Effector memory CD4-positive, alpha-beta T cell (primary cell): ENCODE results near the gene SMCO2.

ENCODE experiments used
- DNase-seq, 3 donors: peaks; one replicate each; pipeline ENCODE4 v3.0.0-alpha.2; 2020
- H3K27ac ChIP-seq: 2 replicates; pipeline ENCODE4 v1.7.0; 2013; ENCODE audit warnings: mild to moderate bottlenecking, low read length, moderate library complexity; ENCODE audit not compliant: insufficient read depth, poor library complexity, severe bottlenecking
- H3K27me3 ChIP-seq: replicated peaks from 2 replicates; pipeline ENCODE4 v1.7.0; 2013; ENCODE audit warnings: mild to moderate bottlenecking, low read length; ENCODE audit not compliant: insufficient read depth, control insufficient read depth, poor library complexity, severe bottlenecking
- H3K36me3 ChIP-seq: 2 replicates; pipeline ENCODE4 v1.7.0; 2013; ENCODE audit warnings: mild to moderate bottlenecking, low read length, moderate library complexity; ENCODE audit not compliant: control insufficient read depth, insufficient read depth
- H3K4me1 ChIP-seq: 2 replicates; pipeline ENCODE4 v1.7.0; 2013; ENCODE audit warnings: low read length, mild to moderate bottlenecking; ENCODE audit not compliant: control insufficient read depth, insufficient read depth, poor library complexity, severe bottlenecking
- H3K4me3 ChIP-seq: 2 replicates; pipeline ENCODE4 v1.7.0; 2013; ENCODE audit warnings: low read length, low read depth, mild to moderate bottlenecking; ENCODE audit not compliant: insufficient read depth, poor library complexity, severe bottlenecking
- H3K9me3 ChIP-seq: 2 replicates; pipeline ENCODE4 v1.7.0; 2013; ENCODE audit warnings: mild to moderate bottlenecking, low read length, moderate library complexity; ENCODE audit not compliant: control insufficient read depth

Gene SMCO2

DNA sequence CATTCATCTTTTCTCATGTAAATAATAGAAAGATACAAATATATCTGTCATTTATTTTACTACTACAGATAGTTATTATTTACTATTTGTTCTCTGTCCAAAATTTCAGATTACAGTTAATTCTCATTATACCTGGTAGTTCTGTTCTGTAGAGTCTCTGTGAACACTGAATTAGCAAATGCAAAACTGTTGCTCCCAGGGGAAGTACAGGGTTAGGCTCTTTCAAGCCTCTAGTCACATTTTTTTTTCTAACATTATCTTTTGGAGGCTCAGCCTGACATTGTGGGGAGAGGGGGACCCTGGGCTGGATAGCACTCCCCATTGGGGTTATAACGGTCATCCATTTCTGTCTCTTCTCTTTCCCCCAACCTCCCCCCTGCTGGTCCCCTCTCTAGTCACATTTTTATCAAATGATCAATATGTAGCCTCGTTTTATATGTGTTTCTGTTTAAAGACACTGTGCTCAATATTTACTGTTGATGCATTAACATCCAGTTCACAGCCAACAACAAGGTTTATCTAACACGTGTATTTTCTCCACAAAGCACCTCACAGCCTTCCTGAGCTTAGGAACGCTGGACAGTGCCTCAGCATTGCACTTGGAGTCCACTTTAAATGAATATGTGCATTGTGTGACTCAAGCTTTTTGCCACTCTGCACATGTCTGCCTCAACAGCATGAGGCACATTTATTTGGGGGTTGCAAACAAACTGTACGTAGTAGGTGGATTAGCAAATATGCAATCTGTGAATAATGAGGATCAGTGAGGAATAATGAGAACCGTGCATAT is 4.7 kb downstream of the SMCO2 start:
- Histone ChIP-seq H3K4me3 (no peak overlapping the region), H3K27me3 (no peaks in the 10 kb centered on the region), H3K36me3 (no peaks in the 10 kb centered on the region), H3K4me1 (no peaks in the 10 kb centered on the region), H3K9me3 (no peaks in the 10 kb centered on the region), H3K27ac (no peak overlapping the region)
- no peak for DNase-seq

DNA sequence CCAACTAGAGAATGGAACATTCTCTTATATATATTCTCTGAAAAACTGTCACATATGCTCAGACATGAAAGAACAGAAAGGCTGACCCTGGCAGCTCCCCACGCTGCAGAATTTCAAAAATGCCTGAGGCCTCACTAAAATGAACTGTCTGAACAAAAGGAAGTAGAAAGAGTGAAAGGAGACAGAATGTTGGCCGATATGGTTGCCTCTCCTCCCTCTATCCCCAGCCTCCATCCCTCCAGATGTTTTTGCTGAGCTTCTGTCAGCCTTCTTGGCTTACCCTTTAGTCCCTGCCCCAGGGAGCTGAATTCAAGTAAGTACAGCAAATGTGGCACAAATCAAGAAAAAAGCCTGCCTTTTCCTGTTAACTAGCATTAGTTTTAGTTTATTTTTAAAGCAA is 6.9 kb downstream of the SMCO2 start:
- no peak for DNase-seq
- H3K4me3 ChIP-seq = no peak overlapping the region
- H3K27ac ChIP-seq = no peak overlapping the region
- H3K27me3 ChIP-seq = no peaks in the 10 kb centered on the region
- H3K4me1 ChIP-seq = no peaks in the 10 kb centered on the region
- no peaks in the 10 kb centered on the region for H3K9me3 ChIP-seq
- H3K36me3 ChIP-seq = no peaks in the 10 kb centered on the region

DNA sequence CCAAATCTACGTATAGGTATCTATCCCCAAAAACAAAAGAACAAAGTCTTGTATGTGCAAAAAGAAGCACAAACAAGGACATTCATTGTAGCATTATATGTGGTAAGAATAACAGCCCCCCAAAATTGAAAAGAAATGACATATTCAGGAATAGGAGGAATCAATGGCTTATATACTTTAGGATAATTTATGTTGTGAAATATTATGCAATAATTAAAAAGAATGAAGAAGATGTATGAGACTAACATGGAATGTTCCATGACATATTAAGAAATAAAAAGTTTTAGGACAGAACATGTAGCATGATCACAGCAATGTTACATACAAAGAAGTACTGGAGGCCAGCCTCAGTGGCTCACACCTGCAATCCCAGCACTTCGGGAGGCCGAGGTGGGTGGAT is 9.1 kb downstream of the SMCO2 start:
- no peaks in the 10 kb centered on the region for H3K9me3 ChIP-seq
- no peak for DNase-seq
- H3K27me3 ChIP-seq = no peaks in the 10 kb centered on the region
- no peak overlapping the region for H3K27ac ChIP-seq
- no peaks in the 10 kb centered on the region for H3K36me3 ChIP-seq
- no peaks in the 10 kb centered on the region for H3K4me1 ChIP-seq
- H3K4me3 ChIP-seq = no peak overlapping the region

DNA sequence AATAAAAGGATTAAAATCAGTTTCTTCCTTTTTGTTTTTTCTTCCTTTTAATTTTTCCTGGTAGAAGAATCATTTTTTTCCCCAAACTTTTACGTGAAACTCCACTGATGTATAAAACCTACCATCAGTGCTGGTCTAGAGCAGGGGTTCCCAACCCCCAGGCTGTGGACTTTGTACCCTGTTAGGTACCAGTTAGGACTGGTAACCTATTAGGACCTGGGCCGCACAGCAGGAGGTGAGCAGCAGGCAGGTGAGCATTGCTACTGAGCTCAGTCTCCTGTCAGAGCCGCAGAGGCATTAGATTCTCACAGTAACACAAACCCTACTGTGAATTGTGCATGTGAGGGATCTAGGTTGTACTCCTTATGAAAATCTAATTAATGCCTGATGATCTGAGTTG is 10.1 kb downstream of the SMCO2 start:
- Histone ChIP-seq H3K9me3 (no peaks in the 10 kb centered on the region), H3K4me3 (no peak overlapping the region), H3K27ac (no peak overlapping the region), H3K27me3 (no peaks in the 10 kb centered on the region), H3K36me3 (no peaks in the 10 kb centered on the region), H3K4me1 (no peaks in the 10 kb centered on the region)
- no peak for DNase-seq

DNA sequence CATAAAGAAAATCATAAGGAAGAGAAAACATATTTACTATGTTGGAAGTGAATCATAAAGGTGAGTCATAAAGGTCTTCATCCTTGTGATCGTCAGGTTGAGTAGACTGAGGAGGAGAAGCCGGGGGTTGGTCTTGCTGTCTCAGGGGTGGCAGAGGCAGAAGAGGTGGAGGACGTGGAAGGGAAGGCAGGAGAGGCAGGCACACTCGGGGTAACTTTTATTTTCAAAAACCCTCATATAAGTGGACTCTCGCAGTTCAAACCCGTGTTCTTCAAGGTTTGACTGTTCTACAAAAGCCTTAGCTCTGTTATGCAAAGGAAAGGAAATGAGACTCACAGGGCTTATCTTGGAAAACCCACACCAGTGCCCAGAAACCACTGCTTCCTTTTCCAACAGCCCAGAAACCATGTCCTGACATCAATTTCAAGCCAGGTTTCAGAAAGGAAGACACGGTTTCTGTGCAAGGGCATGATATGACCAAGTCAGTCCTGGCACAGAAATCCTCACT is 14.0 kb downstream of the SMCO2 start:
- H3K27ac ChIP-seq = no peak overlapping the region
- no peaks in the 10 kb centered on the region for H3K4me1 ChIP-seq
- H3K4me3 ChIP-seq = no peak overlapping the region
- H3K36me3 ChIP-seq = no peaks in the 10 kb centered on the region
- DNase-seq = no peak
- H3K9me3 ChIP-seq = no peaks in the 10 kb centered on the region
- no peaks in the 10 kb centered on the region for H3K27me3 ChIP-seq

DNA sequence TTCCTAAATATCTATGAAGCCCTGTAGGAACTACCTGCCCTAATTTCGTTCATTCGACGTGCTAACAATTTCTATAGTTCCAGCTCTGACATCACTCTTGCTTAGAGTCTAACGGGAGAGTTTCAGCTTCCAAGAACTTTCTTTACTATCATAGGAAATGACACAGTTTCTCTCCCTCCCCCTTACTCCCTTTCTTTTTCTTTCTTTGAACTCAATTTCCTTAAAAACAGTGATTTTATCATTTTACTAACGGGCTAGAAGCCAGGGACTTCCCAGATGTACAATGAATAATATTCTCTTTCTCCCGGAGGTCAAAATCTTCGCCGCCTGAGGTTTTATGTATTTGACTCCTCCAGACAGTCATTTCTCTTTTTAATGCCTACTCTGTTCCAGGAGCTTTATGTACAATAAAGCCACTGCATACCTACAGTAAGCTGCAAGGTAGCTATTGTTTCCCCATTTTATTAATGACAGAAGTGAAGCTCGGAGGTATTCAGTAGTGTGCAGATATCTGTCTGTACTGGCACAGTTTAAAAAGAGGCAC is 15.7 kb downstream of the SMCO2 start:
- no peak for DNase-seq
- H3K27ac ChIP-seq = no peak overlapping the region
- no peaks in the 10 kb centered on the region for H3K9me3 ChIP-seq
- no peak overlapping the region for H3K4me3 ChIP-seq
- H3K4me1 ChIP-seq = no peaks in the 10 kb centered on the region
- H3K36me3 ChIP-seq = no peaks in the 10 kb centered on the region
- no peaks in the 10 kb centered on the region for H3K27me3 ChIP-seq

DNA sequence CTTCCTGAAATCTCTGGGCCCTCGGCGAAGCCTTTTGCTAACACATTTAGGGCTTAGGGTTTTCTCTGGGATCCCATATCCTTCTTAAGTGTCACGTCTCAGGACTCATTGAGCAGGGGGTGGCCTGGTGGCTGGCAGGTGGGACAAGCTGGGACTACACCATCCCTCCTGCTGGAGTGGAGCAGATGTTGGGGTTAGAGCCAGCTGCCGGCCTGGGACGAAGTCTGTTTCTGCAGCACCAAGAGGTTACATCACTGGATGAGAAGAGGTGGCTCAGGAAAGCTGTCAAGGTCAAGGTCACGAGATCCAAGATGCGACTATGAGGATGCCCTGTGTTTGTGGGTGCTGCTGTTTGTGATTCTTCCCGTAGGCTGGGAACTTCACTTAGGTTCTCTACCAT is 16.3 kb downstream of the SMCO2 start:
- Histone ChIP-seq H3K9me3 (no peaks in the 10 kb centered on the region), H3K27ac (no peak overlapping the region), H3K36me3 (no peaks in the 10 kb centered on the region), H3K27me3 (no peaks in the 10 kb centered on the region), H3K4me1 (no peaks in the 10 kb centered on the region), H3K4me3 (no peak overlapping the region)
- DNase-seq = no peak

DNA sequence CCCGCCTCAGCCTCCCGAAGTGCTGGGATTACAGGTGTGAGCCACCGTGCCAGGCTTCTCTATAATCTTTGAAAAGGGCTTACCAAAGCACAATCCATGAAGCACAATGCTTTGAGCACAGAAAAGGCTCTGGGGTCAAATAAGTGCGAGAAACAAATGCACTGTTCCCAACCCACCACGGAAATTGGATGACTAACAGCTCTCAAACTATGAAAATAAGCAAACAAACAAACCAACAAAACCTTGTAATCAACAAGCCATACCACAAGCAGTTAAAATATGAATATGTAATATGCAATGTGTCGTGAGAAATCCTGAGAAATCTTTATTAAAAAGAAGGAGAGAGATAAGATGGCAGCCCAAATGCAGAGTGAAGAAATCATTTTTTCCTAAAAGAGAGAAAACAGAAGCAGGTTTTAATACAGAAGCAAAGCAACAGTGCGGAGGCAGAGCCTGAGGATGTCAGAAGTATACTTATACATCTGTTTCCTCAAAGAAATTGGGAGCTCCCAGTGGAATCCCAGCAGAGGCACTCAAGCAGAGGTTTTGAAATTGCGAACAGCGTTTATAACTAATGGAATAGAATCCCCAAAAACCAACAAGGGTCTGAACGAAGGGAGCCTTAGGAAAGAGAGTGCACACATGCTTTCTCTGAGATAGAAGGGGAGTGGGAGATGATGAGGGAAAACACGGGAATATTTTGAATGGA is 17.1 kb downstream of the SMCO2 start:
- Histone ChIP-seq H3K4me1 (no peaks in the 10 kb centered on the region), H3K27me3 (no peaks in the 10 kb centered on the region), H3K36me3 (no peaks in the 10 kb centered on the region), H3K9me3 (no peaks in the 10 kb centered on the region), H3K27ac (no peak overlapping the region), H3K4me3 (no peak overlapping the region)
- DNase-seq = no peak

DNA sequence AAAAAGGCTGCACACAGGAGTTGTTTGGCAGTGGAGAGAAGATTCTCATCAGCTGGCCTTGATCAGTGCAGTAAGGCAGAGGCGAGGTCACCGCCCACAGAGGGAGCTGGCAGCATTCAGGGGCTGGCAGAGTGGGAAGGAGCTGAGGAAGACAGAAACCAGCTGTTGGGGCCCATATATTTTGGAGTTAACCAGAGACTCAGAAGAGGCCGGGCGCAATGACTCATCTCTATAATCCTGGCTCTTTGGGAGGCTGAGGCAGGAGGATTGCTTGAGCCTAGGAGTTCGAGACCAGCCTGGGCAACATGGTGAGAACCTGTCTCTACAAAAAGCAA is 17.7 kb downstream of the SMCO2 start:
- Histone ChIP-seq H3K27me3 (no peaks in the 10 kb centered on the region), H3K4me1 (no peaks in the 10 kb centered on the region), H3K36me3 (no peaks in the 10 kb centered on the region), H3K27ac (no peak overlapping the region), H3K4me3 (no peak overlapping the region), H3K9me3 (no peaks in the 10 kb centered on the region)
- DNase-seq = no peak

DNA sequence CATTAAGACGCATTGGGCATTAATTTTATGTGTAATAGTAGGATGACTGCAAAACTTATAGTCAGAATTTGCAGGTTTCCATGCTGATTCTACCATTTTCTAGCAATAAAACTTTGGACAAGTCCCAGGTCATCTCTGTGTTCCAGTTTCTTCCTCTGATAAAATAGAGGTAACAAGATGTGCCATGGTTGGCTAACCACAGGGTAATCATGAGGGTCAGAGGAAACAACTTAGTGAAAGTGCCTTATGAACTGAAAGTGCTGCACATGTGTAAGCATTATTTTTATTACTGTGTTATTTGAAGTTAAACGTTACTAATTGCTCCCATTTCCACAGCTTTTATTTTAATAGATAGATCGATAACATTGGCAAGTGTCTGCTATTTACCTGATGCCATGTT is 21.1 kb downstream of the SMCO2 start:
- Histone ChIP-seq H3K27ac (no peak overlapping the region), H3K4me1 (no peaks in the 10 kb centered on the region), H3K9me3 (no peaks in the 10 kb centered on the region), H3K27me3 (peaks cover 3% of the 10 kb centered on the region), H3K4me3 (no peak overlapping the region), H3K36me3 (no peaks in the 10 kb centered on the region)
- DNase-seq = no peak
